NCI-H2171 (cell line): ENCODE measurements around the gene CLOCK.
"Not testable (repeated sequence)": the region's sequence is repeated elsewhere in the genome, so short reads cannot be mapped to it uniquely, and the experiment has no call there.

ENCODE experiments used
- DNase-seq: peaks from one replicate; lab custom pipeline; 2025; lab: John Stamatoyannopoulos, UW

The CLOCK gene

GRCh38 chr4:55546756-55547465, at the start of gene CLOCK:
TSS of gene CLOCK (minus strand) at chr4:55546909. CDS start at chr4:55482785, 64,124 bp downstream.
- DNase-seq: peak; percentile 87

- DNase-seq: no peak
Observed at GRCh38 chr4:55592014-55592413, 45.3 kb upstream of the CLOCK start, which contains the start of gene PDCL2. TSS of gene PDCL2 (minus strand) at chr4:55592245. CDS start at chr4:55592109, 136 bp downstream.

- DNase-seq: no peak
Observed at GRCh38 chr4:55588160-55588559, 41.5 kb upstream of the CLOCK start.

GRCh38 chr4:55582773-55583172, 36.1 kb upstream of the CLOCK start:
- not testable (repeated sequence) for DNase-seq

GRCh38 chr4:55578341-55579010, 31.8 kb upstream of the CLOCK start:
- DNase-seq: no peak

- no peak for DNase-seq
Observed at GRCh38 chr4:55575513-55575912, 28.8 kb upstream of the CLOCK start.

- no peak for DNase-seq
Observed at GRCh38 chr4:55574252-55574651, 27.5 kb upstream of the CLOCK start.

GRCh38 chr4:55571806-55572205, 25.1 kb upstream of the CLOCK start:
- DNase-seq: no peak

- no peak for DNase-seq
Observed at GRCh38 chr4:55568905-55569504, 22.3 kb upstream of the CLOCK start.

GRCh38 chr4:55561889-55562288, 15.2 kb upstream of the CLOCK start:
- no peak for DNase-seq

GRCh38 chr4:55560096-55560495, 13.4 kb upstream of the CLOCK start:
- no peak for DNase-seq

GRCh38 chr4:55554453-55555030, 7.8 kb upstream of the CLOCK start:
- no peak for DNase-seq

GRCh38 chr4:55553441-55554201, 6.9 kb upstream of the CLOCK start:
- no peak for DNase-seq

- DNase-seq: not testable (repeated sequence)
Observed at GRCh38 chr4:55551964-55552363, 5.3 kb upstream of the CLOCK start.

- DNase-seq: no peak
Observed at GRCh38 chr4:55549888-55550287, 3.2 kb upstream of the CLOCK start.

GRCh38 chr4:55547918-55548317, 1.2 kb upstream of the CLOCK start:
- DNase-seq: no peak

- peak; percentile 5 for DNase-seq
Observed at GRCh38 chr4:55547466-55547770, 709 bp upstream of the CLOCK start.

- no peak for DNase-seq
Observed at GRCh38 chr4:55546506-55546755, 278 bp downstream of the CLOCK start.

GRCh38 chr4:55545641-55546505, 836 bp downstream of the CLOCK start:
- DNase-seq: peak; percentile 62

- peak; percentile 1 for DNase-seq
Observed at GRCh38 chr4:55545151-55545550, 1.6 kb downstream of the CLOCK start.

GRCh38 chr4:55543858-55544257, 2.9 kb downstream of the CLOCK start:
- no peak for DNase-seq

GRCh38 chr4:55540271-55540670, 6.4 kb downstream of the CLOCK start:
- DNase-seq: no peak
